GM10847 (cell line): Measurements from ENCODE around the gene BAZ2B.

Experiments used
- POLR2A ChIP-seq: IDR thresholded peaks from 2 replicates; pipeline ENCODE4 v1.6.1; 2011; ENCODE audit not compliant: insufficient read length; ENCODE audit errors: extremely low read depth

The BAZ2B gene

DNA sequence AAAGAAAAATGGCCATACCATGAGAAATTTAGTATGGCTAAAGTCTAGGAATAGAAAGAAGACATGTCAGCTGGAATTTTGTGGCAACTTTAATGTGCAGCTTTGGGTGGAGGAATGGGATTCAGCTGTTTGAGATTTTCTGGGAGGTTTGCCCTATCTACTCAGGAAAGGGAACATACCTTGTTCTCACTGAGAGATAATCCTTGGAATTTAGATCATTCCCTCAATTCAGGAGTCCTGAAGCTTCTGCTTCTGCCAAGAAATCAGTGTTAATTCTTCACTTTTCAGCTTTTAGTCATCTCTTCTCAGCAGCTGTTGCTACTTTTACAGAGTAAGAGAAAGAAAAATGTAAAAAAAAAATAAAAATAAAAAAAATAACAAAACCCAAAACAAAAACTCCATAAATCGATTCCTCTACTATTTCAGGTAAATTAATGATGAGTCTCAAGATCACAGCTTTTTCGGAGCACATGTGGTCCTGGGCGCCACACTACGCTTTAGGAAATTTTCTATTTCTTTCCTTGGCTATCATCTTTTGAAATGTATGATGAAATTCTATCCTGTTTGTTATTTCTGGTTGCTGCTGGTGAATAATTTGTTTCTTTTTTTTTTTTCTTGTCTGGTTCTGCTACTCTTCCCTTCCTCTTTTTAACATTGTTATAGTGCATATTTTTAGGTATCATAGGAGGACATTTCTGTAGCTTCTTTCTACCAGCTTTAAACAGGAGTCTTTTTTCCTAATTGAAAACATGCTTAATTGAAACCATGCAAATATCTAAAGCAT is 18.9 kb upstream of the BAZ2B start:
- no peak for TF ChIP-seq POLR2A

DNA sequence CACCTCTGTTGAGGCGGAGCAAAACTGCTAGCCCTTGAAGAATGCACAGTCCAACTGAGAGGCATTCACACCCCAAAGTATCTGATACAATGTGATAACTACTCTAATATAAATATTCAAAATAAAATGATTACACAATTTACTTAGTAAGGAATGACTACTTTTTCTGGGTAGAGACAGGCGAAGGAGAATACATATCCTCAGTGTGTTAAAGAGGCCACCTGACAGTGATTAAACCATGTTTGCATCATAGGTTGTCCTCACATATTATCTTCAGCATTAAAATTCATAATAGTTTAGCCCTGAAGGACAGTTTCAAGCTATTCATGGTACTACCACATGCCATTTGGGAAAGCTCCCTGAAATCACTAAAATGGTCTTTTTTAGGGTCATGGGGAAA is 16.9 kb upstream of the BAZ2B start:
- no peak for TF ChIP-seq POLR2A

GRCh38 chr2:159623436-159623835 is 7.1 kb upstream of the BAZ2B start:
- no peak for TF ChIP-seq POLR2A

- no peak for TF ChIP-seq POLR2A
These were observed 6.6 kb upstream of the BAZ2B start for GRCh38 chr2:159622966-159623365.

GRCh38 chr2:159620796-159621195 is 4.4 kb upstream of the BAZ2B start:
- TF ChIP-seq POLR2A: no peak

DNA sequence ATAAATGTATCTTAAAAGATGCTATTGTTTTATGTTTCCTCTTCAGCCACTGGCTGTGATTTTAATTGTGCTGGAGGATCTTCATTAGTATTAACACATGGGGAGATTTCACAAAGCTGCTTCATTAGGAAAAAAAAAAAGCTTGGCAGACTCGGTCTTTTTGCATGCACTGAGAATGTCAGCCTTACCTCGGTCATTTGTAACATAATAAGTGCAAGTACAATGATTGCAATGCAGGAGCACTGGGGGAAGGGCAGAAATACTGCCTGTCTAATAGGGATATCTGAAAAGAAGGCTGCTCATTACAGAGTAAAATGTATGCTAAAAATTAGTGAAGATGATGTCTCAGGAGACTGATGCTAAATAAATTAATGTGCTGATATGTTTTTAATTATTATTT is 1.3 kb upstream of the BAZ2B start:
- no peak for TF ChIP-seq POLR2A

DNA sequence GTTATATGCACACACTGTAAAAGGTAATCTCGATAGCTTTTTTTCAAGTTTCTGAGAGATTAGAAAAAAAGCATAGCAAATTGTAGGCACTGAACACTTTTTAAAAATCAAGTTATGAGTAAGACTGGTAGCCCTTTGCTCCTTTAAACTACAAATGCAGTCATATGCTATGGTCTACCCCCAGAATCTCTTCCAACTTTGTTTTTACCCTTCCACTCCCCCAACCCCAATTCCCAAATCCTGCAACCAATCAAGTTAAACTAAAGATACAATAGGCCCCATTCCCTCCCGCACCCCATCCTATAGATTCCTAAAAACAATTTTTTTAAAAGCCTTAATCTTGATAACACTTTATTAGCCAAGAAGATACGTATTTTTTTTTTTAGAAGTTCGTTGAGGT is 752 bp upstream of the BAZ2B start:
- no peak for TF ChIP-seq POLR2A

- no peak for TF ChIP-seq POLR2A
These were observed 722 bp downstream of the BAZ2B start for GRCh38 chr2:159615367-159616285.

GRCh38 chr2:159614534-159615366 is 1.6 kb downstream of the BAZ2B start:
- TF ChIP-seq POLR2A: no peak

DNA sequence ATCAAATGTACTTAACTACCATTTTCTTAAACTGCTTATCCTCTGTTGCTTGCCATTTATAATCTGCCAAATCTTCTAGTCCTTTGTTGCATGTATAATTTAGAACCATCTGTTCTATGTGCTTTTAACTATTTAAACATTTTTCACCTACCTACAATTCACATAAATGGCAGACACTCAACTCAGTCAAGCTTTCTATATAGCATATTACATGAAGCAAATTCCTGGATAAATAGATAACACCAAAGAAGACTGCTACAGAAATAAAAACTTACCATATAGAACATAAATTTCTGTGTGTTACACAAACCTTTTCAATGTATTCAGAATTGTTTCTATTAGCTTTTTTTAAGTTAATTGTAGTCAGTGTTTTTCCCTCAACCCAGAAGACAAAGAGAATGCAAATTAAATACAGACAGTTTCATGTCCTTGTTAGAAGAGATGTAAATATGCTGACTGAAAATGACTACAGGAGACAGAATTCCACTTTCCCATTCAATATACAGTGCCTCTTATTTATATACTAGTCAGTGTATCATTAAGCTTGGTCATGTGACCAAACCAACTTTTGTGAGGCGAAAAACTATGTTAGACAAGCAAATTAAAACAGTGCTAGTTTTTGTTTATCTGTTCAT is 2.6 kb downstream of the BAZ2B start:
- no peak for TF ChIP-seq POLR2A

DNA sequence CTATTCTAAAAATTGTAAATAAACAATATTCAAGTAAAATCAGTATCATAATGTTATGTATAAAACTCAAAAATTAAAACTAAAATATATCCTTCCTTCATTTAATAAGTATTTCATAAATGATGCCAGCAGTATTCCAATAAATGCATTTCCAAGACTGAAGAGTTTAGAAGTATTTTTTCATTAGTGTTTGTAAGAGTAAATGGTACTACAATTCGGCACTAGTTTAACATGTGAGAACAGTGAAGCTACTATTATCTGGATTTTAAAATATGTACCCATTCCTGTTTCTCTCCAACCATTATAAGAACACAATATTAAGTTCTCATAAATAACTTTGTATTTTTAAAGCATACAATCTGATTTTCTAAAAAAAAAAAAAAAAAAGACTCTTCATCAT is 3.3 kb downstream of the BAZ2B start:
- no peak for TF ChIP-seq POLR2A

DNA sequence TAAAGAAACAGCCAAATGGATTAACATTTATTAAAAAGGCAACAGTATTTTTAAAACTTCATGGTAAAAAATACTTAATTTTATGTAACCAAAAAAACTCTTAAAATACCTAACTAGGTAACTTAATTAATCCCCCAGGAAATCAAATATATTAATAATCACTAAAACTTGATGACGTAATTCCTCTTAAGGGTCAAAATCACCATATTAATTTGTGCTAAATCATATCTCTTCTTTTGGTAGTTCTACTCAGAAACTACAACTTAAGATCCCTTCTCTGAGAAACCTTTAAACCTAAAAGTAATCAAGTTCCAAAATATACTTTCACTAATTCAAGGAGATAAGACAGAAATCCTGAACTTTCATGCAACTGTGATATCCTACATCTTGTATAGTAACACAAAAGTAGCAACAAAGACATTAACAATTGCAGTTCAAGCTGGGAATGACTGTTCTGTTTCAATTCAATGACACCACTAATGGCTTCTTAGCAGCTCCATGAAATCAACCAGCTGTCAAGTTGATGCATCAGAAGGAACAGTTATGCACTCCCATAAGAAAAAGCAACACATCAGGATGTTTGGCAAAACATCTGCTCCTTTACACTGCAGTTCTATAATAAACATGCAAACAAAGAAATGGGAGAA is 4.0 kb downstream of the BAZ2B start:
- no peak for TF ChIP-seq POLR2A

GRCh38 chr2:159609811-159610549 is 6.4 kb downstream of the BAZ2B start:
- TF ChIP-seq POLR2A: no peak
